ENCODE results near the gene OR2B2.

- TF ChIP-seq POLR2A (IDR thresholded peaks at IDR 0.05) (peak in 2 of 3 donors; percentile 76 to 86), CTCF (IDR thresholded peaks at IDR 0.05) (no peak)
Measured at GRCh38 chr6:27864906-27865849, 47.0 kb downstream of the OR2B2 start.

Measured in body of pancreas (tissue), 4 donors.